NCI-H128 (cell line): Measurements from ENCODE around the gene DEPDC5.
"Not testable (repeated sequence)": the region's sequence is repeated elsewhere in the genome, so short reads cannot be mapped to it uniquely, and the experiment has no call there.

Experiments used
- DNase-seq: peaks from one replicate; lab custom pipeline; 2025; ENCODE audit not compliant: unreplicated experiment; lab: John Stamatoyannopoulos, UW

DEPDC5 gene

GRCh38 chr22:31813898-31814297 is 60.1 kb downstream of the DEPDC5 start:
- not testable (repeated sequence) for DNase-seq

- DNase-seq = no peak
Measured at GRCh38 chr22:31814942-31815341, 61.1 kb downstream of the DEPDC5 start.

- not testable (repeated sequence) for DNase-seq
Measured at GRCh38 chr22:31815383-31815814, 61.6 kb downstream of the DEPDC5 start.

GRCh38 chr22:31816750-31817149 is 62.9 kb downstream of the DEPDC5 start:
- DNase-seq = no peak

GRCh38 chr22:31818481-31819392 is 64.9 kb downstream of the DEPDC5 start:
- DNase-seq = no peak

GRCh38 chr22:31820655-31821054 is 66.8 kb downstream of the DEPDC5 start:
- no peak for DNase-seq

- DNase-seq = no peak
Measured at GRCh38 chr22:31821572-31821971, 67.8 kb downstream of the DEPDC5 start.

GRCh38 chr22:31822523-31822922 is 68.7 kb downstream of the DEPDC5 start:
- no peak for DNase-seq

GRCh38 chr22:31825513-31825912 is 71.7 kb downstream of the DEPDC5 start:
- DNase-seq = no peak

GRCh38 chr22:31826443-31826842 is 72.6 kb downstream of the DEPDC5 start:
- no peak for DNase-seq

- DNase-seq = no peak
Measured at GRCh38 chr22:31828739-31829138, 74.9 kb downstream of the DEPDC5 start.

GRCh38 chr22:31829505-31829904 is 75.7 kb downstream of the DEPDC5 start:
- no peak for DNase-seq

- DNase-seq = no peak
Measured at GRCh38 chr22:31830721-31831070, 76.9 kb downstream of the DEPDC5 start.

GRCh38 chr22:31833930-31834329 is 80.1 kb downstream of the DEPDC5 start:
- DNase-seq = no peak

GRCh38 chr22:31836010-31836409 is 82.2 kb downstream of the DEPDC5 start:
- no peak for DNase-seq

GRCh38 chr22:31838917-31839316 is 85.1 kb downstream of the DEPDC5 start:
- no peak for DNase-seq

GRCh38 chr22:31839986-31840385 is 86.2 kb downstream of the DEPDC5 start:
- DNase-seq = no peak

GRCh38 chr22:31840585-31840984 is 86.8 kb downstream of the DEPDC5 start:
- no peak for DNase-seq

- no peak for DNase-seq
Measured at GRCh38 chr22:31841078-31841827, 87.4 kb downstream of the DEPDC5 start.

GRCh38 chr22:31843526-31843925 is 89.7 kb downstream of the DEPDC5 start:
- no peak for DNase-seq

- no peak for DNase-seq
Measured at GRCh38 chr22:31844941-31845340, 91.1 kb downstream of the DEPDC5 start.
